Muscle of arm (tissue), 12 donors: ENCODE results near the gene IKZF2. TPM values are rescaled to one million over a fixed set of nuclear protein-coding genes. Genes with fewer than 3 reads are reported as not detected.
"Not testable (repeated sequence)": the region's sequence is repeated elsewhere in the genome, so short reads cannot be mapped to it uniquely, and the experiment has no call there.

ENCODE experiments used
- DNase-seq: peaks from one replicate; pipeline ENCODE4 v3.0.0-alpha.2; 2013
- polyA plus RNA-seq, 12 donors: library from polyadenylated mRNA; unstranded; fragments of 120-200 nt; gene quantifications; one replicate each; pipeline ENCODE4 v1.2.1, GENCODE V29; 2013; ENCODE audit not compliant: insufficient read length in 12 of 12

The IKZF2 gene
- polyA plus RNA-seq, 12 donors: 3.1 to 9.1 (median 4.8) TPM; not detected in 1

GRCh38 chr2:213042262-213042661 lies 109.2 kb downstream of the IKZF2 start:
- no peak for DNase-seq

GRCh38 chr2:213036836-213037235 lies 114.6 kb downstream of the IKZF2 start:
- DNase-seq: no peak

GRCh38 chr2:213034585-213034984 lies 116.8 kb downstream of the IKZF2 start:
- DNase-seq: no peak

- no peak for DNase-seq
Observed at GRCh38 chr2:213032607-213033006, 118.8 kb downstream of the IKZF2 start.

DNA sequence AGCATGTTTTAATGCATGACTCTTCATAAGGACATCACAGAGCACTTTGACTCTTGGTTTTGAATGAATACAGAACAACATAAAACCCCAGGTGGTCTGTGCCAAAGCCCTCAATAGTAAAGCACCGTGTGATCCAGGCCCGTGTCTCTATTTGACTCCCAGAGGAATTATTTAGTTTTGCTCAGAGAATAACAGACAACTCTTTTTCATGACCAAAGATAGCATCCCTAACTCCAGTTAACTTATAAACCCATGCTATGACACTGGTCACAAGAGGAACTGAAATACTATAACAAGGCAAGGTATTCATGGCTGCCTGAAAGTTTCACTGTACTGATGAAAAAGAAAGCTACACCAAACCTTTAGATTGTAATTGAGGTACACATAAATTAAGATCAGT lies 128.4 kb downstream of the IKZF2 start:
- DNase-seq: no peak

DNA sequence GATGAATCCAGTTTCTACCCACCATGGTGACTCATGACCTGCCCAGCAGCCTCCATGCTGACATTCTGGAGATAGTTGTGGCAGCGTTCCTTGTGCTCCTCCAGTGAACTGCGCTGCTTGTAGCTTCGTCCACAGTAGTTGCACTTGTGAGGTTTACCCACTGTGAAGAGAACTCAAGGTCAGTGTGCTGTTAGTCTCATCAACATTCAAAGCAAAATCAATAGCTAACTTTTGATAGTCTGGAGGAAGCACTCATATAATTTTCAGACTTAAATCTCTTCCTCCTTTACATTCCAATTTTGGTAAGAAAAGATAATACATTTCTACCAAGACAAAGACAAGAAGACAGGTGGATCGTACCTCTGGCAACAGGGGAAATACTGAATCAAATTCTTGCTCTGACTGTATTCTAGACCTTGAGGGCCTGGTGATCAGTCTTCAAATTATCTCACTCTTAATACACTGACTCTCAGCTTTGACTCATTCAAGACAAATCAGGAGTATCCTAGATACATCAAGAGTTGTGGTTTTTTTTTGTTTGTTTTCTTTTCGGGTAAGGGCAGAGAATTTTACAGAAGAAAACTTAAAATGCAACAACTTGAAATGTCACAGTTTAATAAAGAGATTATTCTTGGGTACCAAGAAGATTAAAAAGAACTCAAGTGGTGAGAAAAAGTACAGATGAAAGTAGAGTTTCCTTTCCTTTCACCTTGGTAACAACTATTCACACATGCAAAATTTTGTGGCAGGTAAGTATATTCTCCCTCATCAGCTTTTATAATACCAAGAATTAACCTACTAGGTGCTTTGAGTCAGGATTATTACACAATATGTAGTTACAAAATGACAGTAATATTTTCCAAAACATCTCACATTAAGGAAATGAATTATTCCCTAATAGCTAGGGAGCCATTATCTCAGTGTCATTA lies 129.2 kb downstream of the IKZF2 start:
- no peak for DNase-seq

DNA sequence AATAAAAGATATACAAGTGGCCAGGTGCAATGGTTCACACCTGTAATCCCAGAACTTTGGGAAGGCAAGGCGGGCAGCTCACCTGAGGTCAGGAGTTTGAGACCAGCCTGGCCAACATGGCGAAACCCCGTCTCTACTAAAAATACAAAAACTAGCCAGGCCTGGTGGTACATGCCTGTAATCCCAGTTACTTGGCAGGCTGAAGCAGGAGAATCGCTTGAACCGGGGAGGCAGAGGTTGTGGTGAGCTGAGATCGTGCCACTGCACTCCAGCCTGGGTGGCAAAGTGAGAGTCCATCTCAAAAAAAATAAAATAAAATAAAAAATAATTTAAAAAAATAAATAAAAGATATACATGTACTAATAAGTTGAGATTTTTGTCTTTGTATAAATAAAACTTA lies 130.5 kb downstream of the IKZF2 start:
- not testable (repeated sequence) for DNase-seq

GRCh38 chr2:213020268-213020667 lies 131.1 kb downstream of the IKZF2 start:
- no peak for DNase-seq

GRCh38 chr2:213019368-213019767 lies 132.0 kb downstream of the IKZF2 start:
- no peak for DNase-seq

DNA sequence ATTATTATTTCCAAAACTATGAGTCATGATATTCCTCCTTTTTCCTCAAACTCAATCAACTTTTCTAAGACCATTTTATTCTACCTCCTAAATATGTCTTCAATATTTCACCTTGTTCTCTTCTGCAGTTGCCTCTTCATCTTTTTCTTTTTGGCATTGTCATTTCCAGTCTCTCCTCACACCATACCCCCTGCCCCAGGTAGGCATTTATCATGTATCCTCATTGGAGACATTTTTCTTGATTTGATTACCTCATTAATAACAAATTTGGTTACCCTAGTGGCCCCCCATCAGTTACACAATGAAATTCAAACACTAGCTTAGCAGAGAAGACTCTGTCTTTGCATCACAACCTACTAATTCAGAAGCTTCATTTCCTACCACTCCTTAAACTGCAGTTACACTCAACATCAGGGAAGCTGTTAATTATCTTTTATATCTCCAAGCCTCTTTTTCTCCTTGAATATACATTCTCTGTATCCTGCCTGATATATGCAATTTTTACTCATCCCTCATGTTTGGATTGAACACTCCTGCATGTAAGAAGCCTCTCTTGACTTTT lies 133.0 kb downstream of the IKZF2 start:
- no peak for DNase-seq

GRCh38 chr2:213017404-213017803 lies 134.0 kb downstream of the IKZF2 start:
- no peak for DNase-seq

DNA sequence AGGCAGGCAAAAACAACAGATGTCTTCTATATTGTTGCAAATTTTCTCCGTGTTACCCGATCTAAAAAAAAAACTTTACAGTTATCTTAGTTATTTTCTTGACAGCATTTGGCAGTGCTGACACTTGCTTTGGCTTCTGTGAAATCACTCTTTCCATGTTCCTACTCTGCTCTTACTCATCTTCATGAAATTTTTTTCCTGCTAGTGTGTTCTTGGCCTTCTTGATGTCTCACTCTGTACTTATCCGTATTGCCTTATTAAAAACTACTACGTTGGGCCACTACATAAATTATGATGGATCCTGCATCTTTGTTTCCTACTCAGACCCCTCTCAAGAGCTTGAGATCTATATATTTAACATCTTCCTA lies 134.4 kb downstream of the IKZF2 start:
- no peak for DNase-seq

GRCh38 chr2:213016166-213016983 lies 135.0 kb downstream of the IKZF2 start:
- DNase-seq: no peak

DNA sequence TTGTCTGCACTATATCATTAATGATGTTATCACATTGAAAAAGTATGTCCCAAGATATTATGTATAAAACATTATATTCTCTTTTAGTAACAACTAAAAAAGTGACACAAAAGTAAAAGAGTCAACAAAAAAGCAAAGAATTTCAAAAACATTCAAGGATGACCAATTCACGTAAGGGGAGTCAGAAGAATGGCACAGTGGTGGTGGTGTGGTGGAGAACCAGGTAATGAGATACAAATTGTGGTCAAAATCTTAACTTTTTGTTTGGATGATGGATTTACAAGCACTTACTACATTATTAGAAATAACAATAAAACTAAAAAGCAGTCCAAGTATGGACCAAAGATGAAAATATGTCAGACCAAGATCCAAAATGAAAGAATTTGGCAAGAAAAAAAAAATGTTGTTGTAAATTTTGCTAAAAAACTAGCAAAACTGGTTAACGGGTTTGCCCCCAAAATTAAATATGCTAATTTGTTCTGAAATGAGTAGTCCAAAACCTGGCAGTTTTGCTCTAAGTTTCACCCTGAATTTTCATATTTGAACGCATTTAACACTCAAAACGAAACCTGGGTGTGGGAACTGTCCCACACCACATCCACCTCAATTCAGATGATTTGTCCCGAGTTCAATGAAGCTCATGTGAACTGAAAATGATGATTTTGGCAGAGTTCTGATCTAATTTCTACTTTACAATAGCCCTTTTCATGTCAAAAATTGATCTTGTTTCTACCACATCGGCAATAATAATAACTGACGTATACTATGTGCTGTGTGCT lies 135.8 kb downstream of the IKZF2 start:
- DNase-seq: no peak

DNA sequence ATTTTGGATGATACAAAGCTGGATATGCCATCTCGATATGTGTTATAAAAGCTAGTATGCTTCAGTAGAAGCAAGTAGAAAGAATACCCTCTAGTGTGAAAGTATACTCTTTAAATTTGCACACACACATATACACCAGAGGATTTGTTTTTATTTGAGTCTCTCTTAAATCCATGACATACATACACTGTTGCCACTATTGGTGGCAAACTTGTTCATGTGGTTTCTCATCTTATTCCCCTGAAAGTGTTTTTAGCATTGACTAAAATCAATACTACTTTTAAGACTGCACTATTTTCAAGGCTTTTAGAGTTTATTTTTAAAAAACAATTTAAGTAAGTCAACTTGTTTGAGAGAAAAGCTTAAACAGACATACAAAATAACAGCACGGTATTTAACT lies 137.4 kb downstream of the IKZF2 start:
- no peak for DNase-seq

- no peak for DNase-seq
Observed at GRCh38 chr2:213011505-213011904, 139.9 kb downstream of the IKZF2 start.

- DNase-seq: no peak
Observed at GRCh38 chr2:213010106-213010779, 141.2 kb downstream of the IKZF2 start.

DNA sequence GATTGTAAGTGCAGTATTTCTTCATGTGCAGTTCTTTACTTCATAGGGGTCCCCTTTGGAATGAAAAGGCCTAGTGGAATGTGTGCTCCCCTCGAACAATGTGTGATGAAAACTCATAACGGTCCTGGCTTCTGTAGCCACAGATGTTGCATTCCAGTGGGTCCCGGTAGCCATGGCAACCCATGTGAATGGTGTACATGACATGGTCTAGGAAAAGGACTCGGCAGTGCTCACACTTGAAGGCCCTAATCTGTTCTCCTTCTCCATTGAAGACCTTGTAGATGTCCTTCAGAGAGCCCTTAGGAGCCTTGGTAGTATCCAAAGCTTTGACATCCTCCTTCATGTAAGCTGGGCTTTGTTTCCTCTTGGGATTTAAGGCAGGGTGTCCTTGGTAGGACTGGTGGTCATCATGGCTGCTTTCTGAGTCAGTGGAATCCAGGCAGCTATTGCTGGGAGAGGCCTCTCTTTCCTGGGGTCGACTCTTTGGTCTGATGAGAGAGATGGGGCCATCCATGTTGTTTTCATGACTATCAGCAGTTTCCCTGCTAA lies 144.0 kb downstream of the IKZF2 start:
- DNase-seq: no peak

DNA sequence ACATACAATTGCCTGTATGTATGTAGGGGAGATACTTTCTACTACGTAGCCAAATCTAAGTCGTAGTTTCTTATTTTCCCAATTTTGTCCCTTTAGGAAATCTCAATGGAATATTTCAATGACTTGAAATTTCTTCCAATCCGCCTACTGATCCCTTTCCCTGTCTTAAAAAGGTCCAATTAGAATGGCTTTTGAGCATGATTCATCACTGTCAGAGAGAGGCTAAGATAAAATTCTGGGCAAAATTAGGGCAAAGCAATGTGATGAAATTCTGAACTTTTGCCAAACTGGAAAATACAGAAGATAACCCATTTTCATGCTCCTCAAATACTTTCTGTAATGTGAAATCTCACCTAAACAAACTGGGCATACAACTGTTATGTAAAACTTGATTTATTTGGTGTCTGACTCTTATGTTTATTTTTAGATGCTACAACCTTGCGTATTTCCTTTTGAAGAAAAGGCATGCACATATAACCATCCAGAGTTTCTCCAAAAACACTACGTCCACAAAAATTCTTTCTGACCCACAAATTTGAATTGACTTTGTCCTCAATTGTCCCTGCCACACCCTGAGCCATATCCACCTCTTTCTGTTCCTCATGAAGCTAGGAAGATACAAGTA lies 147.1 kb downstream of the IKZF2 start:
- DNase-seq: no peak

- no peak for DNase-seq
Observed at GRCh38 chr2:213002383-213002782, 149.0 kb downstream of the IKZF2 start.
